ENCODE measurements around the gene FNIP1. TPM values are rescaled to one million over a fixed set of nuclear protein-coding genes. Genes with fewer than 3 reads are reported as not detected.

Gene FNIP1
- total RNA-seq, 4 donors from 2014 or later = 36.0 to 42.7 (median 38.5) TPM

DNA sequence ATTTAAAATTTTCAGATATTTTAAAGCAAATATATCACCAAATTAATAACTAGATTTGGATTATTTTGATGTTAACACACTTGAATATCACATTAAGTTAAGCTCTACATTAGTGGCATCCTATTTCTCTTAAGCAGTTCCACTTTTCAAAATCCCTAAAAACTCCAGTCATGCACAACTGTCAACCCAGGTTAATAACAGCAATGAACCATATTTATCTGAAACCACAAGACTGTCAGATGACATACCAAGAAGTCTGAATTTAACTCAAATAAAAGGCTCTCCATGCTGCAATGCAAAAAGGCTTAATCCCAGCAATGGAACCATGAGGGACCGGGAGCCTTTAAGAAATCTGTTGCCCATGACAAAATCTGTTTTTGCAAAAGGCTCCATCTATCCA is 27.5 kb downstream of the FNIP1 start:
- Histone ChIP-seq H3K36me3 (peaks cover 0 to 7% (median 2%) of the 10 kb centered on the region in 3 donors), H3K27me3 (no peaks in the 10 kb centered on the region), H3K9me3 (no peaks in the 10 kb centered on the region), H3K4me1 (peaks cover 0 to 69% (median 3%) of the 10 kb centered on the region in 4 donors), H3K27ac (peak overlapping the region in 1 of 4 donors; percentile 5), H3K4me3 (no peak overlapping the region)
- WGBS, 2 donors = 93 to 100% methylated on average over 1 of the region's 1 CpG
- no peak for DNase-seq (ENCODE audit: low spot score in 2 of 2)
- TF ChIP-seq POLR2A (IDR thresholded peaks at IDR 0.05) = no peak
- TF ChIP-seq, protein P1, sequence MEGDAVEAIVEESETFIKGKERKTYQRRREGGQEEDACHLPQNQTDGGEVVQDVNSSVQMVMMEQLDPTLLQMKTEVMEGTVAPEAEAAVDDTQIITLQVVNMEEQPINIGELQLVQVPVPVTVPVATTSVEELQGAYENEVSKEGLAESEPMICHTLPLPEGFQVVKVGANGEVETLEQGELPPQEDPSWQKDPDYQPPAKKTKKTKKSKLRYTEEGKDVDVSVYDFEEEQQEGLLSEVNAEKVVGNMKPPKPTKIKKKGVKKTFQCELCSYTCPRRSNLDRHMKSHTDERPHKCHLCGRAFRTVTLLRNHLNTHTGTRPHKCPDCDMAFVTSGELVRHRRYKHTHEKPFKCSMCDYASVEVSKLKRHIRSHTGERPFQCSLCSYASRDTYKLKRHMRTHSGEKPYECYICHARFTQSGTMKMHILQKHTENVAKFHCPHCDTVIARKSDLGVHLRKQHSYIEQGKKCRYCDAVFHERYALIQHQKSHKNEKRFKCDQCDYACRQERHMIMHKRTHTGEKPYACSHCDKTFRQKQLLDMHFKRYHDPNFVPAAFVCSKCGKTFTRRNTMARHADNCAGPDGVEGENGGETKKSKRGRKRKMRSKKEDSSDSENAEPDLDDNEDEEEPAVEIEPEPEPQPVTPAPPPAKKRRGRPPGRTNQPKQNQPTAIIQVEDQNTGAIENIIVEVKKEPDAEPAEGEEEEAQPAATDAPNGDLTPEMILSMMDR (IDR thresholded peaks at IDR 0.05) = no peak
- TF ChIP-seq EP300 (IDR thresholded peaks at IDR 0.05) = no peak

DNA sequence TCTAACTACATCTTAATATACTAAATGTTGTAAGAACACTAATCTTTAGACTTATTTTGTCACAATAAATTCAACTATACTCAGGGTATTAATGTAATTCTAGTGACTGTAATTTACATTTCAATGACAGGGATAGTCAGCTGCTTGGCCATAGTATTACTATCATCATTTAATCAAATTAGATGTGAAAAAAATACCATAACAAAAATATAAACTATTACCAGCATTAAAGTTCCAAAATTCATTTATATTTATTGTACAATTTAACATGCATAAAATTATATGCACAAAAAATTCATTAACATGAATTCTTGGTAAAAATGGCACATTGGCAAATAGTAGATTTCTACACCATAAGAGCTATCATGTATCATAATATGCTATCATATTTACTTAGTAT is 28.9 kb downstream of the FNIP1 start:
- TF ChIP-seq, protein P1 (IDR thresholded peaks at IDR 0.05) = no peak
- TF ChIP-seq POLR2A (IDR thresholded peaks at IDR 0.05) = no peak
- TF ChIP-seq EP300 (IDR thresholded peaks at IDR 0.05) = no peak
- no peak for DNase-seq (ENCODE audit: low spot score in 2 of 2)
- H3K4me1 ChIP-seq = peaks cover 0 to 55% (median 3%) of the 10 kb centered on the region in 4 donors

DNA sequence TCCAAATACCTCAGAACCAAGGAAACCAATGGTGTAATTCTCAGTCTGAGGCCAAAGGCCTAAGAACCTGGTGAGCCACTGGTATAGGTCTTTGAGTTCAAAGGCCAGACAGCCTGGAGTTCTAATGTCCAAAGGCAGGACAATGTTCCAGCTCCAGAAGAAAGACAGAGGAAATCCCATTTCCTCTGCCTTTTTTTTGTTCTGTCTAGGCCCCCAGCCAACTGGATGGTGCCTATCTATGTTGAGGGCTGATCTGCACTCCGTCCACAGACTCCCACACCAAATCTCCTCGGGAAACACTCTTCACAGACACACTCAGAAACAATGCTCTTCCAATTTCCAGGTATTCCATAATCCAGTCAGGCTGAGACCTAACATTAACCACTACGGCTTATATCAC is 30.1 kb downstream of the FNIP1 start:
- H3K36me3 ChIP-seq = peaks cover 0 to 19% (median 2%) of the 10 kb centered on the region in 3 donors
- DNase-seq (ENCODE audit: low spot score in 2 of 2) = no peak
- peaks cover 0 to 43% (median 3%) of the 10 kb centered on the region in 4 donors for H3K4me1 ChIP-seq
- no peak overlapping the region for H3K4me3 ChIP-seq
- no peaks in the 10 kb centered on the region for H3K9me3 ChIP-seq
- TF ChIP-seq EP300 (IDR thresholded peaks at IDR 0.05) (no peak), POLR2A (IDR thresholded peaks at IDR 0.05) (no peak)
- TF ChIP-seq, protein P1 (IDR thresholded peaks at IDR 0.05) = no peak
- H3K27me3 ChIP-seq = no peaks in the 10 kb centered on the region
- WGBS, 2 donors = 84 to 89% methylated on average over 3 of the region's 3 CpGs
- H3K27ac ChIP-seq = no peak overlapping the region

More for the DNA sequence above, 28.9 kb downstream of the FNIP1 start:
- H3K27ac ChIP-seq = no peak overlapping the region
- no peak overlapping the region for H3K4me3 ChIP-seq
- H3K27me3 ChIP-seq = no peaks in the 10 kb centered on the region
- H3K9me3 ChIP-seq = no peaks in the 10 kb centered on the region
- H3K36me3 ChIP-seq = peaks cover 0 to 19% (median 2%) of the 10 kb centered on the region in 3 donors

DNA sequence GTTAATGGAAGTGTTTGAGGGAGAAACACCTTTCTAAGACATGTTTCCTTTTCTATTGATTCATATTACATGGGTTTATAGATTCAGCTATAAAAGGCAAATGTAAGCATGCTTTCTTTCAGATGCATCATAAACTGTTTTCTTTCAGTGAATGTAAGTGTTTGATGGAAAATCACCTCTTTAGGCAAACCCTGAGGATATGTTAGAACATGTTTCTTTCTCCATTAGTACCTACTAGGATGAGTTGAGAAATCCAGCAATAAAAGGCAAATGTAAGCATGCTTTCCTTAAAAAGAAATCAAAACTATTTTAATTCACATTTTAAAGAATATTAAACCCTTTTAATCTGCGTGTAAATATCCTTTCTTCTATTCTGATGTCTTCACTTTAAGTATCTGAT is 31.6 kb downstream of the FNIP1 start:
- H3K4me1 ChIP-seq = peaks cover 0 to 32% (median 2%) of the 10 kb centered on the region in 4 donors
- DNase-seq (ENCODE audit: low spot score in 2 of 2) = no peak
- WGBS, 2 donors = 94 to 95% methylated on average over 1 of the region's 1 CpG
- no peak overlapping the region for H3K27ac ChIP-seq
- no peaks in the 10 kb centered on the region for H3K27me3 ChIP-seq
- peaks cover 0 to 19% (median 2%) of the 10 kb centered on the region in 3 donors for H3K36me3 ChIP-seq
- no peaks in the 10 kb centered on the region for H3K9me3 ChIP-seq
- TF ChIP-seq POLR2A (IDR thresholded peaks at IDR 0.05) = no peak
- no peak for TF ChIP-seq EP300 (IDR thresholded peaks at IDR 0.05)
- H3K4me3 ChIP-seq = no peak overlapping the region

DNA sequence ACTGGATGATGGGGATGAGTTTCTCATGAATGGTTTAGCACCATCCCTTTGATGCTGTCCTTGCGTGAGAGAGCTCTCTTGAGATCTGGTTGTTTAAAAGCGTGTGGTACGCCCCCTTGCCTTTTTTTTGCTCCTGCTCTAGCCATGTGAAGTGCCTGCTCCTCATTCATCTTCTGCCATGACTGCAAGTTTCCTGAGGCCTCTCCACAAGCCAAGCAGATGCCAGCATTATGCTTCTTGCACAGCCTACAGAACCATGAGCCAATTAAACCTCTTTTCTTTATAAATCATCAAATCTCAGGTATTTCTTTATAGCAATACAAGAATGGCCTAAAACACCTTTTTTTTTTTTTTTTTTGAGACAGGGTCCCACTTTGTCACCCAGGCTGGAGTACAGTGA is 32.8 kb downstream of the FNIP1 start:
- no peak for TF ChIP-seq POLR2A (IDR thresholded peaks at IDR 0.05)
- TF ChIP-seq, protein P1 (IDR thresholded peaks at IDR 0.05) = no peak
- TF ChIP-seq EP300 (IDR thresholded peaks at IDR 0.05) = no peak
- WGBS, 2 donors = 97 to 98% methylated on average over 3 of the region's 3 CpGs
- peaks cover 0 to 22% (median 0%) of the 10 kb centered on the region in 4 donors for H3K4me1 ChIP-seq

More for the DNA sequence above, 32.8 kb downstream of the FNIP1 start:
- DNase-seq (ENCODE audit: low spot score in 2 of 2) = no peak
- peaks cover 0 to 19% (median 2%) of the 10 kb centered on the region in 3 donors for H3K36me3 ChIP-seq
- H3K9me3 ChIP-seq = no peaks in the 10 kb centered on the region
- H3K27ac ChIP-seq = no peak overlapping the region
- H3K4me3 ChIP-seq = no peak overlapping the region
- no peaks in the 10 kb centered on the region for H3K27me3 ChIP-seq

Data from tibial nerve (tissue), 4 donors.